ENCODE results near the gene LITAF. TPM values are rescaled to one million over a fixed set of nuclear protein-coding genes. Genes with fewer than 3 reads are reported as not detected.

The LITAF gene
- total RNA-seq, 1 donor from 2014 or later, result 47.6 TPM

DNA sequence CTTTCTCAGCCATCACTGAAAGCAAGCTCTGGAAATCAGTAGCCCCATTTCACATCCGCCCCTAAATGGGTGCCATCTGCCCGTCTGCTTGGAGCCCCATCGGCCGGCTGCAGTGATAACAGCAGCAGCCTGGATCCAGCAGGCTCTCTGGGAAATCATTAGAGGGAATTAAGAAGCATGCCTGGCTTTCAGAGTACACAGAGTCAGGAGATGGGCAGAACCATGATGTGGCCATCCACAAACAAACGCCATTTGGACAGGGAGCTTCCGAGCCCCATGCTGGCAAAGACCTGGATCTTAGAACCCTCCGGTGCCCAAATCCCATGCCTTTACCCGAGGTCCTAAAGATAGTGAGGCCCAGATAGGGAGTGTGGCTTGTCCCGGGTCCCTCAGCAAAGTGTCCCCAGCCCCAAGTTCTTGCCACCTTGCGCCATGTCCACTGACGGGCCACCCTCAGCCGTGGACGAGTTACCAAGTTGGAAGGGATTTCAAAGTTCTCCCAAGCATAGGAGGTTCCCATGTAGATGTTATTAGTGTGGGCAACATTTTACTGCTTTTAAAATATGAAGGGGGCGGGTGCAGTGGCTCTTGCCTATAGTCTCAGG, 1.0 kb upstream of the LITAF start:
- H3K27ac Mint-ChIP-seq, result no peak overlapping the region
- TF ChIP-seq, protein P1, sequence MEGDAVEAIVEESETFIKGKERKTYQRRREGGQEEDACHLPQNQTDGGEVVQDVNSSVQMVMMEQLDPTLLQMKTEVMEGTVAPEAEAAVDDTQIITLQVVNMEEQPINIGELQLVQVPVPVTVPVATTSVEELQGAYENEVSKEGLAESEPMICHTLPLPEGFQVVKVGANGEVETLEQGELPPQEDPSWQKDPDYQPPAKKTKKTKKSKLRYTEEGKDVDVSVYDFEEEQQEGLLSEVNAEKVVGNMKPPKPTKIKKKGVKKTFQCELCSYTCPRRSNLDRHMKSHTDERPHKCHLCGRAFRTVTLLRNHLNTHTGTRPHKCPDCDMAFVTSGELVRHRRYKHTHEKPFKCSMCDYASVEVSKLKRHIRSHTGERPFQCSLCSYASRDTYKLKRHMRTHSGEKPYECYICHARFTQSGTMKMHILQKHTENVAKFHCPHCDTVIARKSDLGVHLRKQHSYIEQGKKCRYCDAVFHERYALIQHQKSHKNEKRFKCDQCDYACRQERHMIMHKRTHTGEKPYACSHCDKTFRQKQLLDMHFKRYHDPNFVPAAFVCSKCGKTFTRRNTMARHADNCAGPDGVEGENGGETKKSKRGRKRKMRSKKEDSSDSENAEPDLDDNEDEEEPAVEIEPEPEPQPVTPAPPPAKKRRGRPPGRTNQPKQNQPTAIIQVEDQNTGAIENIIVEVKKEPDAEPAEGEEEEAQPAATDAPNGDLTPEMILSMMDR (IDR thresholded peaks at IDR 0.05; ENCODE audit: unreplicated experiment), result no peak
- H3K27me3 Mint-ChIP-seq, result peaks cover 5% of the 10 kb centered on the region

GRCh38 chr16:11586378-11586855, 302 bp downstream of the LITAF start:
- H3K27me3 Mint-ChIP-seq, result peaks cover 5% of the 10 kb centered on the region
- DNase-seq (ENCODE audit: low spot score, unreplicated experiment), result no peak
- TF ChIP-seq, protein P1 (IDR thresholded peaks at IDR 0.05; ENCODE audit: unreplicated experiment), result no peak
- peak overlapping the region; percentile 79 for H3K4me3 Mint-ChIP-seq (ENCODE audit: low read depth)
- peaks cover 33% of the 10 kb centered on the region for H3K4me1 Mint-ChIP-seq (ENCODE audit: low read depth)
- H3K36me3 Mint-ChIP-seq (ENCODE audit: insufficient read depth), result no peaks in the 10 kb centered on the region
- H3K27ac Mint-ChIP-seq, result peak overlapping the region; percentile 88
- no peaks in the 10 kb centered on the region for H3K9me3 Mint-ChIP-seq (ENCODE audit: low read depth)

More for the DNA sequence above, 1.0 kb upstream of the LITAF start:
- Mint-ChIP-seq H3K4me3 (ENCODE audit: low read depth) (peak overlapping the region; percentile 79), H3K36me3 (ENCODE audit: insufficient read depth) (no peaks in the 10 kb centered on the region), H3K9me3 (ENCODE audit: low read depth) (no peaks in the 10 kb centered on the region), H3K4me1 (ENCODE audit: low read depth) (peaks cover 23% of the 10 kb centered on the region)
- DNase-seq (ENCODE audit: low spot score, unreplicated experiment), result no peak

- peaks cover 33% of the 10 kb centered on the region for H3K4me1 Mint-ChIP-seq (ENCODE audit: low read depth)
- H3K9me3 Mint-ChIP-seq (ENCODE audit: low read depth), result no peaks in the 10 kb centered on the region
- no peak for DNase-seq (ENCODE audit: low spot score, unreplicated experiment)
- H3K4me3 Mint-ChIP-seq (ENCODE audit: low read depth), result peak overlapping the region; percentile 79
- TF ChIP-seq, protein P1 (IDR thresholded peaks at IDR 0.05; ENCODE audit: unreplicated experiment), result no peak
- no peaks in the 10 kb centered on the region for H3K36me3 Mint-ChIP-seq (ENCODE audit: insufficient read depth)
- H3K27ac Mint-ChIP-seq, result peak overlapping the region; percentile 90
- H3K27me3 Mint-ChIP-seq, result peaks cover 5% of the 10 kb centered on the region
Observed at GRCh38 chr16:11585460-11586377, 1.0 kb downstream of the LITAF start.

DNA sequence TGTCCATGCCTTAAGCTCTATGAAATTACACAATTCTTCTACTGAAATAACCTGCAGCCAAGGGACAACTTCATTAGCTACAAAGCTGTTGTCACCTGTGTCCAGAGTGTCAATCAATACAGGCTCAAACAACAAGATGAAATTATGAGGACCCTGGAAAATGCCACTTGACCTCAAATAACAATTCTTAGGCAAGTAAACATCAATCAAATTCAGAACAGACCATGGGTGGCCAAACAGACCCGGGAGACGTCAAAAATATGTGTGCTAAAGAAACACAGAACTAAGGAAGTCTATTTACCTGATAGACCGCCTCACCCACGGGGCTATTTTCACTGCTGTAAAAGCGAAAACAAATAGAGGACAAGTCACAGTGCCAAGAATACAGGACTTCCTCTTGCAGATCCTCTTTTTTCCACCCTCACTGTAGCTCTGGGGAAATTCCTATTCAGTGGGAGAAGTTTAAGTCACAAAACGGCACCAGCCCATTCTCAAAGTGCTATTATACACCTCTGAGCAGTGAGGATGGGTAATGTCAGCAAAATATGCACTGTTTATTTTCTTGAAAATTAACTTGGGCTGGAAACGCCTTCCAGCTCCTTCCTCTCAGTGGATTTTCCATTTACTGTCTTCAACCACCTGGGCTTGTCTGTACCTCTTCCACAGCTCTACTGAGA, 2.7 kb downstream of the LITAF start:
- peaks cover 5% of the 10 kb centered on the region for H3K27me3 Mint-ChIP-seq
- no peak for DNase-seq (ENCODE audit: low spot score, unreplicated experiment)
- TF ChIP-seq, protein P1 (IDR thresholded peaks at IDR 0.05; ENCODE audit: unreplicated experiment), result no peak
- peak overlapping the region; percentile 17 for H3K27ac Mint-ChIP-seq
- H3K36me3 Mint-ChIP-seq (ENCODE audit: insufficient read depth), result no peaks in the 10 kb centered on the region
- H3K4me3 Mint-ChIP-seq (ENCODE audit: low read depth), result no peak overlapping the region
- H3K9me3 Mint-ChIP-seq (ENCODE audit: low read depth), result no peaks in the 10 kb centered on the region
- peaks cover 33% of the 10 kb centered on the region for H3K4me1 Mint-ChIP-seq (ENCODE audit: low read depth)

DNA sequence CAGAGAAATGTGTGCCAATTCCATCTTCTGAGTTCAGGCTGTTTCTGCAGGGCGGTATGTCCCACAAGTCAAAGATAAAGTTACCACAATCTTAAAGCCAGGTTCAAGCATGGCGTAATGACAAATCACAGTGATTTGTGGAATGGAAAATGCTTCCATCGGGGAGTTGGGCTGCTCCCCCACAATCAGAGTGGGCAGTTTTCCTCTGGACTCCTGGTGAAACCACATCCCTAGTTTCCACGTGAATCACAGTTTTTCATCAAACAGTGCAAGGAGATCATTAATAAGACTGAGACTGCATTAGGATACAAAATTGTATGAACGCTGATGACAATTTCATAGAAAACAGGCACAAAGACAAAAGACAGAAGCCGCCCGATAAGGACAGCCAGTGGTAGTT, 3.6 kb downstream of the LITAF start:
- Mint-ChIP-seq H3K27me3 (peaks cover 3% of the 10 kb centered on the region), H3K9me3 (ENCODE audit: low read depth) (no peaks in the 10 kb centered on the region), H3K27ac (no peak overlapping the region), H3K4me1 (ENCODE audit: low read depth) (peaks cover 33% of the 10 kb centered on the region), H3K36me3 (ENCODE audit: insufficient read depth) (no peaks in the 10 kb centered on the region), H3K4me3 (ENCODE audit: low read depth) (no peak overlapping the region)
- no peak for DNase-seq (ENCODE audit: low spot score, unreplicated experiment)
- TF ChIP-seq, protein P1 (IDR thresholded peaks at IDR 0.05; ENCODE audit: unreplicated experiment), result no peak

Measured in progenitor cell of endocrine pancreas (in vitro differentiated cells).